Lung (tissue), 12 donors: ENCODE results near the gene SDK1. TPM values are rescaled to one million over a fixed set of nuclear protein-coding genes. Genes with fewer than 3 reads are reported as not detected.

Experiments used
- ATAC-seq: fragments of 200-7000 bp; cut with Tn5 transposase; one replicate; pipeline ENCODE4 v1.9.1; 2020; ENCODE audit warnings: moderate number of reproducible peaks; ENCODE audit not compliant: insufficient read depth, low FRiP score
- DNase-seq, 3 donors: peaks; one replicate each; pipeline ENCODE4 v3.0.0-alpha.2; 2013 to 2017
- H3K27ac ChIP-seq, 2 donors: one replicate each; pipeline ENCODE4 v1.5.1; 2013; ENCODE audit warnings: mild to moderate bottlenecking in 2 of 2, moderate library complexity in 2 of 2, control low read depth in 1 of 2, inconsistent platforms in 1 of 2, low read depth in 1 of 2, low read length in 1 of 2
- H3K27me3 ChIP-seq, 3 donors: one replicate each; pipeline ENCODE4 v1.5.1; 2013; ENCODE audit warnings: low read length in 2 of 3; ENCODE audit not compliant: control insufficient read depth in 3 of 3, insufficient read depth in 3 of 3
- H3K36me3 ChIP-seq, 4 donors: one replicate each; pipeline ENCODE4 v1.5.1; 2013; ENCODE audit warnings: low read length in 4 of 4, mild to moderate bottlenecking in 1 of 4, moderate library complexity in 1 of 4; ENCODE audit not compliant: control insufficient read depth in 4 of 4, insufficient read depth in 4 of 4
- H3K4me1 ChIP-seq, 5 donors: one replicate each; pipeline ENCODE4 v1.5.1; 2013; ENCODE audit warnings: low read length in 5 of 5, mild to moderate bottlenecking in 2 of 5, moderate library complexity in 1 of 5; ENCODE audit not compliant: control insufficient read depth in 5 of 5, insufficient read depth in 5 of 5
- H3K4me3 ChIP-seq: one replicate; pipeline ENCODE4 v1.5.1; 2013; ENCODE audit warnings: mild to moderate bottlenecking, control low read depth, moderate library complexity
- H3K9ac ChIP-seq, 2 donors: one replicate each; pipeline ENCODE4 v1.5.1; 2013; ENCODE audit warnings: low read length in 2 of 2, control low read depth in 1 of 2; ENCODE audit not compliant: insufficient read depth in 1 of 2
- H3K9me3 ChIP-seq, 4 donors: one replicate each; pipeline ENCODE4 v1.5.1; 2013; ENCODE audit warnings: low read length in 3 of 4, mild to moderate bottlenecking in 1 of 4, moderate library complexity in 1 of 4; ENCODE audit not compliant: control insufficient read depth in 4 of 4, insufficient read depth in 3 of 4
- WGBS, 2 donors: extraction: QIAGEN DNeasy Blood & Tissue Kit; methylation state at CpG; one replicate each; pipeline ENCODE4 v1.1.7; 2013; 5-methylcytosine and 5-hydroxymethylcytosine counted together
- polyA plus RNA-seq, 2 donors: library from polyadenylated mRNA; stranded (reverse); fragments of 200-250 nt; gene quantifications; one replicate each; pipeline ENCODE4 v1.2.1, GENCODE V29; 2013
- total RNA-seq, 2 donors: library from RNA; depleted of rRNA in 1 of 2; stranded (reverse); fragments of >200 nt in 1 of 2; gene quantifications; one replicate each; pipeline ENCODE4 v1.2.1, GENCODE V29; 2014 to 2021
- TF ChIP-seq, protein P1 (sequence below): IDR thresholded peaks from 2 replicates; pipeline ENCODE4 v1.5.1; 2012; ENCODE audit warnings: mild to moderate bottlenecking; ENCODE audit errors: control extremely low read depth, extremely low read depth
- donor health status: control.
- donor health status: control.
- donor health status: Bipolar disorder and iron deficiency.
- donor health status: healthy.
- donor health status: DM: yes; HTN: yes; CAD: no.

The SDK1 gene
- total and polyA plus RNA-seq, 4 donors, result 3.7 to 30.1 (median 12.7) TPM

DNA sequence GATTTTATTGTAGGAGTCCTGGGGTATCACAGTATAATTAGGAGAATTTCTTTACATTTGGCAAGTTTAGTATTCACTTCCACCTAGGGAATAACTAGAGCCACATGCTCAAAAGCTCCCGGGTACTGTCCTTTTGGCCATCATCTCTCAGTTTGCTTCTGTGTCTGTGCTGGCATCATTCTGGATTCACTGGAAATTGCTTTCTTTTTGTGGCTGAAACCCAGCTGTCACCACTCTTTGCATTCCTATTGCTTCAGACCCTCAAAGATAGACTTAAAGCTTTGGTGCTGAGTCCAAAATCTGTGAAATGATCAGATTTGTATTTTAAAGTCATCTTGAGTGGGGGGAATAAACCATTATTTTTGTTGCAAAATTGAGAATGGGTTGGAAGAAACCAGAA is 8.9 kb downstream of the SDK1 start:
- Histone ChIP-seq H3K9me3 (no peaks in the 10 kb centered on the region), H3K27ac (no peak overlapping the region), H3K36me3 (no peaks in the 10 kb centered on the region), H3K9ac (no peak overlapping the region), H3K4me3 (no peak overlapping the region), H3K4me1 (peaks cover 0 to 12% (median 0%) of the 10 kb centered on the region in 5 donors), H3K27me3 (no peaks in the 10 kb centered on the region)
- TF ChIP-seq, protein P1, sequence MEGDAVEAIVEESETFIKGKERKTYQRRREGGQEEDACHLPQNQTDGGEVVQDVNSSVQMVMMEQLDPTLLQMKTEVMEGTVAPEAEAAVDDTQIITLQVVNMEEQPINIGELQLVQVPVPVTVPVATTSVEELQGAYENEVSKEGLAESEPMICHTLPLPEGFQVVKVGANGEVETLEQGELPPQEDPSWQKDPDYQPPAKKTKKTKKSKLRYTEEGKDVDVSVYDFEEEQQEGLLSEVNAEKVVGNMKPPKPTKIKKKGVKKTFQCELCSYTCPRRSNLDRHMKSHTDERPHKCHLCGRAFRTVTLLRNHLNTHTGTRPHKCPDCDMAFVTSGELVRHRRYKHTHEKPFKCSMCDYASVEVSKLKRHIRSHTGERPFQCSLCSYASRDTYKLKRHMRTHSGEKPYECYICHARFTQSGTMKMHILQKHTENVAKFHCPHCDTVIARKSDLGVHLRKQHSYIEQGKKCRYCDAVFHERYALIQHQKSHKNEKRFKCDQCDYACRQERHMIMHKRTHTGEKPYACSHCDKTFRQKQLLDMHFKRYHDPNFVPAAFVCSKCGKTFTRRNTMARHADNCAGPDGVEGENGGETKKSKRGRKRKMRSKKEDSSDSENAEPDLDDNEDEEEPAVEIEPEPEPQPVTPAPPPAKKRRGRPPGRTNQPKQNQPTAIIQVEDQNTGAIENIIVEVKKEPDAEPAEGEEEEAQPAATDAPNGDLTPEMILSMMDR, result no peak
- WGBS, 2 donors, result 84% methylated on average over 1 of the region's 1 CpG
- ATAC-seq (no peak), DNase-seq (peak in 2 of 3 donors; percentile 20 to 29)

DNA sequence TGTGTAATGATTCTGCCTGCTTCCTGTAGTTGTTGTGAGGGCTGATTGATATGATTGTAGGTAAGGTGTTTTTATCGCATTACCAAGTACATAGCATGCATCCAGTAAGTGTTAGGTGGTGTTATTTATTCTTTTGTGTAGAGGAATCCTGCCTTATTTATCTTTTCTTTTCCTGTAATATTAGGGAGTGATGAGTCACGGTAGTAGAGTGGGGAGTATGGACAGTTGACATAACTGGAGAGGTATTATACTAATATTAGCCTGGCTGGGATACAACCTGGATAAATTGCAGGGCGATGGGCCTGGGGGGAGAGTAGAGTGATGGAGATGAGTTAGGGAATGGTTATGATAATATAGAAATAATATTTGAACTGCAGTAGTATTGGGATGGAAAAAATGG is 9.8 kb downstream of the SDK1 start:
- Histone ChIP-seq H3K36me3 (no peaks in the 10 kb centered on the region), H3K4me3 (no peak overlapping the region), H3K27me3 (no peaks in the 10 kb centered on the region), H3K4me1 (peaks cover 0 to 12% (median 0%) of the 10 kb centered on the region in 5 donors), H3K27ac (no peak overlapping the region), H3K9me3 (no peaks in the 10 kb centered on the region), H3K9ac (no peak overlapping the region)
- WGBS, 2 donors, result 73 to 75% methylated on average over 3 of the region's 3 CpGs
- DNase-seq (no peak), ATAC-seq (no peak)
- TF ChIP-seq, protein P1, result no peak

DNA sequence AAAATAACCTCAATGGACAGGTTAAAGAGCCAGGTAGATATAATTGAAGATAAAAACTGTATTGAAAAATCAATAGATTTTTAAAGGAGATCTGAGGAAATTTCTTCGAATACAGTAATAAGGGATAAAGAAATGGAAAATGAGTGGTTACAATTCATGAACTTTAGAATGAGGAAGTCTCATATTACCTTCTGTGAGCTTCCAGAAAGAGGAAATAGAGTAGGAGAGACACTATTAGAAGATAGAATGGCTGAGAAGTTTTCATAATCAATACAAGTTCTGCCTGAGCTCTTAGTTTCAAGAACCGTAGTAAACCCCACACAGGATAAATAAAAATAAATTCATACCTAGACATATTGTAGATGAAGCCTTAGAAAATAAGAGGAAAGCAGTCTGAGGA is 11.5 kb downstream of the SDK1 start:
- Histone ChIP-seq H3K9ac (no peak overlapping the region), H3K27ac (no peak overlapping the region), H3K4me1 (peaks cover 0 to 9% (median 0%) of the 10 kb centered on the region in 5 donors), H3K9me3 (no peaks in the 10 kb centered on the region), H3K36me3 (no peaks in the 10 kb centered on the region), H3K27me3 (no peaks in the 10 kb centered on the region), H3K4me3 (no peak overlapping the region)
- ATAC-seq (no peak), DNase-seq (no peak)
- TF ChIP-seq, protein P1, result no peak
- 56 to 80% methylated on average over 2 of the region's 2 CpGs for WGBS, 2 donors

DNA sequence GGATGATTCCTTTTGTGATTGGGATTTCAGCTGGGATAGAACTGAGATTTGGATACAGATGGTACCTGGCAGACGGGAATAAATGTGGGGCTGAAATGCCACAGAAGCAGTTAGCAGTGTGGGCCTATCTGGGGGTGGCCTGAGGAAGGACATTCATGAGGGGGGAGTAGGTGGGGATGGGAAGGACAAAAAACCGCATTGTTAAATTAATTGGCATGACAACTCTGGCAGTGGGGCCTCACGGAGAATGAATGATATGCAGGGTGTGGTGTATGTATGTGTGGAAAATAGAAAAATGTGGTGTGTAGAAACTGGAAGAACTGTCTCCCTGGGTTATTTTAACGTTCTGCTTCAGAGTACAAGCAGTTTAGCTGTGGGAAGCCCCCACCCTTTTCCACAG is 17.8 kb downstream of the SDK1 start:
- DNase-seq, result no peak
- Histone ChIP-seq H3K27me3 (no peaks in the 10 kb centered on the region), H3K9ac (no peak overlapping the region), H3K27ac (no peak overlapping the region), H3K4me3 (no peak overlapping the region), H3K36me3 (no peaks in the 10 kb centered on the region), H3K4me1 (no peaks in the 10 kb centered on the region), H3K9me3 (peaks cover 0 to 2% (median 0%) of the 10 kb centered on the region in 4 donors)
- TF ChIP-seq, protein P1, result no peak
- no peak for ATAC-seq
- WGBS, 2 donors, result 62 to 86% methylated on average over 4 of the region's 4 CpGs
